HEK293 (cell line): Measurements from ENCODE around the gene POU4F1.

ENCODE experiments used
- AEBP2 ChIP-seq: fragments of 450-650 bp; formaldehyde crosslinking; IDR thresholded peaks from 2 replicates; pipeline ENCODE4 v1.5.1; 2016; ENCODE audit warnings: missing biosample characterization, missing genetic modification characterization, borderline replicate concordance
- FEZF1 ChIP-seq: fragments of 450-650 bp; formaldehyde crosslinking; IDR thresholded peaks from 2 replicates; pipeline ENCODE4 v1.5.1; 2016; ENCODE audit warnings: missing biosample characterization, missing genetic modification characterization
- GLIS2 ChIP-seq: fragments of 450-650 bp; formaldehyde crosslinking; IDR thresholded peaks from 2 replicates; pipeline ENCODE4 v1.5.1; 2016; ENCODE audit warnings: missing biosample characterization, missing genetic modification characterization
- HOXD13 ChIP-seq: sonication (generic); formaldehyde crosslinking; IDR thresholded peaks from 2 replicates; pipeline ENCODE4 v1.8.0; 2022; ENCODE audit warnings: missing genetic modification reagents, borderline replicate concordance
- IKZF3 ChIP-seq: fragments of 450-650 bp; IDR thresholded peaks from 2 replicates; pipeline ENCODE4 v1.5.0; 2018; ENCODE audit warnings: missing biosample characterization, mild to moderate bottlenecking, missing genetic modification characterization, moderate library complexity
- OSR2 ChIP-seq: fragments of 450-650 bp; formaldehyde crosslinking; IDR thresholded peaks from 2 replicates; pipeline ENCODE4 v1.5.1; 2016; ENCODE audit warnings: missing biosample characterization, missing genetic modification characterization
- PRDM4 ChIP-seq: fragments of 450-650 bp; formaldehyde crosslinking; IDR thresholded peaks from 2 replicates; pipeline ENCODE4 v1.5.1; 2017; ENCODE audit warnings: missing biosample characterization, missing genetic modification characterization
- SALL2 ChIP-seq: fragments of 450-650 bp; formaldehyde crosslinking; IDR thresholded peaks from 2 replicates; pipeline ENCODE4 v1.5.0; 2017; ENCODE audit warnings: missing biosample characterization, mild to moderate bottlenecking, missing genetic modification characterization, borderline replicate concordance
- SP7 ChIP-seq: fragments of 450-650 bp; formaldehyde crosslinking; IDR thresholded peaks from 2 replicates; pipeline ENCODE4 v1.5.1; 2016; ENCODE audit warnings: missing biosample characterization, missing genetic modification characterization
- TRIM28 ChIP-seq: IDR thresholded peaks from 2 replicates; pipeline ENCODE4 v1.6.1; 2011; ENCODE audit warnings: low read length, control low read depth, borderline replicate concordance
- TSHZ1 ChIP-seq: fragments of 450-650 bp; formaldehyde crosslinking; IDR thresholded peaks from 2 replicates; pipeline ENCODE4 v1.5.1; 2016; ENCODE audit warnings: missing biosample characterization, missing genetic modification characterization, borderline replicate concordance
- WT1 ChIP-seq: fragments of 450-650 bp; formaldehyde crosslinking; IDR thresholded peaks from 2 replicates; pipeline ENCODE4 v1.5.1; 2016; ENCODE audit warnings: missing biosample characterization, missing genetic modification characterization
- ZBTB17 ChIP-seq: fragments of 450-650 bp; formaldehyde crosslinking; IDR thresholded peaks from 2 replicates; pipeline ENCODE4 v1.5.1; 2016; ENCODE audit warnings: missing biosample characterization, missing genetic modification characterization
- ZBTB44 ChIP-seq: fragments of 450-650 bp; IDR thresholded peaks from 2 replicates; pipeline ENCODE4 v1.5.1; 2018; ENCODE audit warnings: missing biosample characterization, mild to moderate bottlenecking, missing genetic modification characterization
- ZIC2 ChIP-seq: fragments of 450-650 bp; formaldehyde crosslinking; IDR thresholded peaks from 2 replicates; pipeline ENCODE4 v1.5.1; 2016; ENCODE audit warnings: missing biosample characterization, missing genetic modification characterization
- ZNF248 ChIP-seq: fragments of 450-650 bp; formaldehyde crosslinking; IDR thresholded peaks from 2 replicates; pipeline ENCODE4 v1.5.1; 2017; ENCODE audit warnings: missing biosample characterization, missing genetic modification characterization
- ZNF280D ChIP-seq: fragments of 450-650 bp; formaldehyde crosslinking; IDR thresholded peaks from 2 replicates; pipeline ENCODE4 v1.5.1; 2016; ENCODE audit warnings: missing biosample characterization, missing genetic modification characterization
- ZNF341 ChIP-seq: fragments of 450-650 bp; formaldehyde crosslinking; IDR thresholded peaks from 2 replicates; pipeline ENCODE4; 2016; ENCODE audit warnings: low read depth, missing biosample characterization, missing genetic modification characterization
- ZNF423 ChIP-seq: fragments of 450-650 bp; formaldehyde crosslinking; IDR thresholded peaks from 2 replicates; pipeline ENCODE4 v1.5.1; 2016; ENCODE audit warnings: missing biosample characterization, missing genetic modification characterization
- ZNF530 ChIP-seq: fragments of 450-650 bp; formaldehyde crosslinking; IDR thresholded peaks from 2 replicates; pipeline ENCODE4 v1.5.1; 2016; ENCODE audit warnings: low read depth, missing biosample characterization, missing genetic modification characterization
- ZNF580 ChIP-seq: fragments of 450-650 bp; formaldehyde crosslinking; IDR thresholded peaks from 2 replicates; pipeline ENCODE4 v1.5.1; 2016; ENCODE audit warnings: missing biosample characterization, missing genetic modification characterization
- ZNF629 ChIP-seq: fragments of 450-650 bp; formaldehyde crosslinking; IDR thresholded peaks from 2 replicates; pipeline ENCODE4 v1.5.1; 2017; ENCODE audit warnings: missing biosample characterization, missing genetic modification characterization
- ZNF660 ChIP-seq: fragments of 450-650 bp; IDR thresholded peaks from 2 replicates; pipeline ENCODE4 v1.5.1; 2018; ENCODE audit warnings: missing biosample characterization, mild to moderate bottlenecking, missing genetic modification characterization
- ZNF777 ChIP-seq: fragments of 450-650 bp; formaldehyde crosslinking; IDR thresholded peaks from 2 replicates; pipeline ENCODE4 v1.5.1; 2017; ENCODE audit warnings: missing biosample characterization, missing genetic modification characterization, borderline replicate concordance
- ZNF843 ChIP-seq: fragments of 450-650 bp; formaldehyde crosslinking; IDR thresholded peaks from 2 replicates; pipeline ENCODE4 v1.5.1; 2016; ENCODE audit warnings: missing biosample characterization, missing genetic modification characterization
- ZSCAN30 ChIP-seq: fragments of 450-650 bp; IDR thresholded peaks from 2 replicates; pipeline ENCODE4 v1.5.1; 2018; ENCODE audit warnings: missing biosample characterization, mild to moderate bottlenecking, missing genetic modification characterization, moderate library complexity

The POU4F1 gene

GRCh38 chr13:78604782-78605611, 1.6 kb upstream of the POU4F1 start (continued):
- TF ChIP-seq AEBP2 (tag by site-specific recombination) (no peak), ZNF777 (tag by site-specific recombination) (no peak), OSR2 (tag by site-specific recombination) (peak; percentile 87), TRIM28 (peak; percentile 85), ZNF530 (tag by site-specific recombination) (no peak), ZNF580 (tag by site-specific recombination) (no peak), ZSCAN30 (tag by site-specific recombination) (peak; percentile 47; the same call in 1 of the 2 replicates), ZNF423 (tag by site-specific recombination) (peak; percentile 76), ZNF248 (tag by site-specific recombination) (no peak), ZNF660 (no peak), PRDM4 (tag by site-specific recombination) (peak; percentile 28; the same call in 1 of the 2 replicates), SALL2 (tag by site-specific recombination) (no peak), ZNF341 (peak; percentile 28; the same call in 1 of the 2 replicates), IKZF3 (tag by site-specific recombination) (peak; percentile 61; the same call in 1 of the 2 replicates), TSHZ1 (peak; percentile 53; the same call in 1 of the 2 replicates), ZBTB44 (tag by site-specific recombination) (peak; percentile 82; the same call in 1 of the 2 replicates), ZNF280D (no peak), GLIS2 (peak; percentile 69), ZNF629 (tag by site-specific recombination) (0 out of 2 replicates have a peak, but pooled peaks have one; percentile 16), HOXD13 (CRISPR knock-in tag) (no peak), ZIC2 (tag by site-specific recombination) (peak; percentile 89), ZBTB17 (tag by site-specific recombination) (peak; percentile 19; the same call in 1 of the 2 replicates), FEZF1 (tag by site-specific recombination) (peak; percentile 92), WT1 (tag by site-specific recombination) (peak; percentile 72), ZNF843 (tag by site-specific recombination) (0 out of 2 replicates have a peak, but pooled peaks have one; percentile 29), SP7 (peak; percentile 61; the same call in 1 of the 2 replicates)
